HepG2 (cell line): Measurements from ENCODE around the gene CACNG4. TPM values are rescaled to one million over a fixed set of nuclear protein-coding genes. Genes with fewer than 3 reads are reported as not detected.

ENCODE experiments used
- ATAC-seq: fragments of 200-7000 bp; cut with Tn5 transposase; 3 replicates; pipeline ENCODE4 v1.9.1; 2020; ENCODE audit warnings: mild to moderate bottlenecking, moderate library complexity
- BruUV-seq: library from RNA; stranded (reverse); fragments of 400-500 nt; replicated peaks from 2 replicates; lab custom pipeline; 2021; lab: Mats Ljungman, UMichigan
- CTCF ChIA-PET: fragments of 300-600 bp; formaldehyde crosslinking; extraction: SDS; loops from one replicate; lab custom pipeline; 2021; ENCODE audit warnings: low total read pairs, inconsistent platforms, low intra/inter-chr PET ratio; lab: Yijun Ruan, JAX
- POLR2A ChIA-PET: fragments of 350-600 bp; sonication (Branson Sonifier 250); formaldehyde crosslinking; loops from one replicate; lab custom pipeline; 2020; ENCODE audit warnings: antibody characterized with exemption, inconsistent platforms; lab: Yijun Ruan, JAX
- DNase-seq: peaks from one replicate; pipeline ENCODE4 v3.0.0-alpha.2; 2015; ENCODE audit warnings: low spot score
- FAIRE-seq: peaks from 3 replicates; lab custom pipeline; 2011; peaks lifted over from hg19 to GRCh38; lab: Jason Lieb, UNC
- H2AFZ ChIP-seq: one replicate; pipeline ENCODE4 v1.6.1; 2011; ENCODE audit warnings: low read length, inconsistent platforms
- H3K27ac ChIP-seq: fragments of 300-600 bp; 3 replicates; pipeline ENCODE4 v1.8.0; 2011; ENCODE audit warnings: mixed run types, mild to moderate bottlenecking, mixed read lengths, low read length, inconsistent platforms; ENCODE audit not compliant: insufficient read depth; ENCODE audit errors: extremely low read length
- H3K27me3 ChIP-seq, 2 experiments: fragments of 200-600 bp in 1 of 2; 2 replicates in 1 of 2; 3 replicates in 1 of 2; pipeline versions ENCODE4 v1.6.0 to v1.8.0; 2011; ENCODE audit warnings: low read length in 2 of 2, mild to moderate bottlenecking in 2 of 2, moderate library complexity in 2 of 2, inconsistent platforms in 1 of 2; ENCODE audit not compliant: insufficient read depth in 2 of 2, control insufficient read depth in 1 of 2
- H3K36me3 ChIP-seq, 2 experiments: fragments of 200-600 bp in 1 of 2; replicated peaks in 1 of 2; 2 replicates in 1 of 2; 3 replicates in 1 of 2; pipeline versions ENCODE4 v1.5.1 to v1.8.0; 2011; ENCODE audit warnings: low read length in 2 of 2, inconsistent platforms in 1 of 2; ENCODE audit not compliant: insufficient read depth in 2 of 2, control insufficient read depth in 1 of 2
- H3K4me1 ChIP-seq: 2 replicates; pipeline ENCODE4 v1.5.1; 2012; ENCODE audit warnings: low read length, inconsistent platforms; ENCODE audit not compliant: insufficient read depth
- H3K4me2 ChIP-seq: 2 replicates; pipeline ENCODE4 v1.6.0; 2011; ENCODE audit warnings: low read depth, low read length, inconsistent platforms
- H3K4me3 ChIP-seq, 3 experiments: fragments of 200-600 bp in 1 of 3; sonication (generic), shearing (Covaris generic) in 1 of 3; replicated peaks in 1 of 3; 2 replicates each; pipeline ENCODE4 v1.5.1; 2011 to 2016; ENCODE audit warnings: low read length in 3 of 3, inconsistent platforms in 2 of 3, low read depth in 2 of 3, mild to moderate bottlenecking in 2 of 3, control low read depth in 1 of 3, mixed read lengths in 1 of 3; ENCODE audit not compliant: insufficient read depth in 1 of 3
- H3K79me2 ChIP-seq: one replicate; pipeline ENCODE4 v1.6.1; 2011; ENCODE audit warnings: low read length, inconsistent platforms; ENCODE audit not compliant: insufficient read depth
- H3K9ac ChIP-seq: 2 replicates; pipeline ENCODE4 v1.6.0; 2011; ENCODE audit warnings: mild to moderate bottlenecking, low read depth, low read length, inconsistent platforms; ENCODE audit not compliant: insufficient read depth
- H3K9me3 ChIP-seq: 2 replicates; pipeline ENCODE4 v1.5.1; 2012; ENCODE audit warnings: mild to moderate bottlenecking, low read length
- H4K20me1 ChIP-seq: 2 replicates; pipeline ENCODE4 v1.6.0; 2011; ENCODE audit warnings: inconsistent platforms, mild to moderate bottlenecking, low read length, moderate library complexity; ENCODE audit not compliant: insufficient read depth
- CHCHD3 ChIP-seq: sonication (generic); formaldehyde crosslinking; IDR thresholded peaks from 2 replicates; pipeline ENCODE4 v1.8.0; 2022; ENCODE audit warnings: mild to moderate bottlenecking, missing genetic modification reagents, moderate library complexity
- ETS1 ChIP-seq: sonication (generic); formaldehyde crosslinking; IDR thresholded peaks from 2 replicates; pipeline ENCODE4 v1.4.0; 2020; ENCODE audit warnings: missing genetic modification reagents
- FIP1L1 ChIP-seq: fragments of 200-400 bp; formaldehyde crosslinking; IDR thresholded peaks from 2 replicates; pipeline ENCODE4 v1.6.1; 2018; ENCODE audit warnings: low read depth, mild to moderate bottlenecking, low read length, moderate library complexity, borderline replicate concordance; ENCODE audit not compliant: insufficient read depth
- GATAD2A ChIP-seq: IDR thresholded peaks from 2 replicates; pipeline ENCODE4 v1.6.1; 2016
- HMGA1 ChIP-seq: sonication (generic); formaldehyde crosslinking; conservative IDR thresholded peaks from 2 replicates; pipeline ENCODE4 v1.4.0; 2020; ENCODE audit warnings: missing genetic modification reagents
- NFE2 ChIP-seq: sonication (generic); formaldehyde crosslinking; IDR thresholded peaks from 2 replicates; pipeline ENCODE4 v1.4.0; 2020; ENCODE audit warnings: missing genetic modification reagents
- NR2F1 ChIP-seq, 2 experiments: fragments of 450-650 bp in 1 of 2; formaldehyde crosslinking in 1 of 2; IDR thresholded peaks; 2 replicates each; pipeline versions ENCODE4 v1.5.0 to v1.6.1; 2016 to 2020; ENCODE audit warnings: mild to moderate bottlenecking in 1 of 2, missing compliant biosample characterization in 1 of 2, missing genetic modification reagents in 1 of 2, moderate library complexity in 1 of 2
- TBX2 ChIP-seq: sonication (generic); formaldehyde crosslinking; IDR thresholded peaks from 2 replicates; pipeline ENCODE4 v1.5.0; 2020; ENCODE audit warnings: missing genetic modification reagents, mild to moderate bottlenecking, borderline replicate concordance
- TSC22D2 ChIP-seq: sonication (generic); formaldehyde crosslinking; IDR thresholded peaks from 2 replicates; pipeline ENCODE4 v1.5.1; 2020; ENCODE audit warnings: missing genetic modification reagents, mild to moderate bottlenecking, borderline replicate concordance
- ZBTB25 ChIP-seq: IDR thresholded peaks from 2 replicates; pipeline ENCODE4 v1.6.1; 2018; ENCODE audit warnings: missing genetic modification reagents
- ZNF12 ChIP-seq: sonication (generic); formaldehyde crosslinking; IDR thresholded peaks from 2 replicates; pipeline ENCODE4 v1.5.0; 2020; ENCODE audit warnings: missing genetic modification reagents
- ZNF180 ChIP-seq: sonication (generic); formaldehyde crosslinking; IDR thresholded peaks from 2 replicates; pipeline ENCODE4 v1.4.0; 2020; ENCODE audit warnings: low read depth, missing genetic modification reagents, borderline replicate concordance
- ZNF20 ChIP-seq: sonication (generic); formaldehyde crosslinking; IDR thresholded peaks from 2 replicates; pipeline ENCODE4 v1.4.0; 2020; ENCODE audit warnings: mild to moderate bottlenecking, moderate library complexity, missing genetic modification reagents
- ZNF292 ChIP-seq: sonication (generic); formaldehyde crosslinking; IDR thresholded peaks from 2 replicates; pipeline ENCODE4 v1.8.1; 2022; ENCODE audit warnings: mild to moderate bottlenecking, low read depth, missing genetic modification reagents, borderline replicate concordance
- ZNF737 ChIP-seq: sonication (generic); formaldehyde crosslinking; IDR thresholded peaks from 2 replicates; pipeline ENCODE4 v1.5.0; 2020; ENCODE audit warnings: missing genetic modification reagents, mild to moderate bottlenecking, borderline replicate concordance
- ZNF746 ChIP-seq: sonication (generic); formaldehyde crosslinking; IDR thresholded peaks from 2 replicates; pipeline ENCODE4 v1.8.0; 2022; ENCODE audit warnings: mild to moderate bottlenecking, missing genetic modification reagents
- ZNF766 ChIP-seq: sonication (generic); formaldehyde crosslinking; IDR thresholded peaks from 2 replicates; pipeline ENCODE4 v1.5.0; 2020; ENCODE audit warnings: missing genetic modification reagents, borderline replicate concordance
- WGBS: methylation state at CpG from one replicate; pipeline ENCODE4 v1.1.6; 2017; ENCODE audit warnings: low lambda C conversion rate; 5-methylcytosine and 5-hydroxymethylcytosine counted together
- in situ Hi-C: cut with HindIII; loops from 2 replicates; pipeline ENCODE4 v1.10.0; 2017; ENCODE audit warnings: low pct_unique_long_range_greater_than_20kb; ENCODE audit not compliant: extremely low pct_ligation_motif_present
- intact Hi-C: fragments of 100-400 bp; cut with micrococcal nuclease; formaldehyde crosslinking; loops from one replicate; pipeline ENCODE4 v1.10.0; 2022; ENCODE audit not compliant: unreplicated experiment
- polyA plus RNA-seq, 8 experiments: library from polyadenylated mRNA; depleted of rRNA in 3 of 8; stranded (reverse) in 7 of 8; unstranded in 1 of 8; fragments of >200 nt; fragmentation: Illumina TruSeq in 4 of 8; extraction: Trizol in 4 of 8; gene quantifications; 2 replicates each; pipeline versions ENCODE4 v1.2.1 to v1.2.3, GENCODE V29; 2011 to 2016; ENCODE audit warnings: low read depth in 4 of 8, missing spikeins in 1 of 8, mixed read lengths in 1 of 8; ENCODE audit not compliant: insufficient read depth in 1 of 8
- total RNA-seq, 5 experiments: library from RNA; depleted of rRNA; stranded (reverse); fragments of >200 nt; fragmentation: Illumina TruSeq; extraction: Trizol; gene quantifications; 2 replicates each; pipeline ENCODE4 v1.2.3, GENCODE V29; 2016; ENCODE audit warnings: low read depth in 1 of 5
- TF ChIP-seq, protein P1 (sequence below): sonication (generic); formaldehyde crosslinking; IDR thresholded peaks from 2 replicates; pipeline ENCODE4 v1.5.0; 2020; ENCODE audit warnings: mild to moderate bottlenecking, missing genetic modification reagents
- TF ChIP-seq, protein P2 (sequence below): sonication (generic); formaldehyde crosslinking; IDR thresholded peaks from 2 replicates; pipeline ENCODE4 v1.4.0; 2020; ENCODE audit warnings: missing genetic modification reagents

CACNG4 gene
- total and polyA plus RNA-seq, 2 of the 13 experiments (the other 11 are each of a cell fraction or from before 2014, with no cell fraction given) = 0.09 TPM

- Histone ChIP-seq H3K4me2 (no peak overlapping the region), H3K27me3 (peaks cover 5 to 9% of the 10 kb centered on the region in 2 experiments; a peak in 2 of 5 replicates), H3K27ac (no peak overlapping the region), H4K20me1 (no peaks in the 10 kb centered on the region; the same call in 1 of the 2 replicates), H3K9ac (no peak overlapping the region), H3K9me3 (no peaks in the 10 kb centered on the region), H2AFZ (no peak overlapping the region), H3K36me3 (no peaks in the 10 kb centered on the region), H3K79me2 (no peaks in the 10 kb centered on the region), H3K4me3 (no peak overlapping the region), H3K4me1 (no peaks in the 10 kb centered on the region)
- ATAC-seq = no peak
- intact Hi-C loops = no loop called here
- in situ Hi-C loops = no loop called here
- ChIA-PET CTCF (no interaction called here), POLR2A (no interaction called here)
- FAIRE-seq = no peak
- no TSS peak for BruUV-seq
- 52% methylated on average over 2 of the region's 2 CpGs for WGBS
- no peak for DNase-seq
- TF ChIP-seq ETS1 (CRISPR knock-in tag) (no peak), NR2F1 (CRISPR knock-in tag; IDR thresholded peaks at IDR 0.05) (no peak), ZNF180 (CRISPR knock-in tag) (no peak), ZNF12 (CRISPR knock-in tag) (no peak), ZNF766 (CRISPR knock-in tag) (no peak), CHCHD3 (CRISPR knock-in tag) (no peak), ZNF292 (no peak), ZNF20 (CRISPR knock-in tag) (no peak), TSC22D2 (CRISPR knock-in tag) (no peak), FIP1L1 (no peak), TBX2 (CRISPR knock-in tag) (no peak), ZNF746 (CRISPR knock-in tag) (no peak), ZBTB25 (CRISPR knock-in tag) (no peak), ZNF737 (CRISPR knock-in tag) (no peak), NFE2 (CRISPR knock-in tag) (no peak), GATAD2A (CRISPR knock-in tag) (no peak), HMGA1 (no peak)
- TF ChIP-seq, protein P1, sequence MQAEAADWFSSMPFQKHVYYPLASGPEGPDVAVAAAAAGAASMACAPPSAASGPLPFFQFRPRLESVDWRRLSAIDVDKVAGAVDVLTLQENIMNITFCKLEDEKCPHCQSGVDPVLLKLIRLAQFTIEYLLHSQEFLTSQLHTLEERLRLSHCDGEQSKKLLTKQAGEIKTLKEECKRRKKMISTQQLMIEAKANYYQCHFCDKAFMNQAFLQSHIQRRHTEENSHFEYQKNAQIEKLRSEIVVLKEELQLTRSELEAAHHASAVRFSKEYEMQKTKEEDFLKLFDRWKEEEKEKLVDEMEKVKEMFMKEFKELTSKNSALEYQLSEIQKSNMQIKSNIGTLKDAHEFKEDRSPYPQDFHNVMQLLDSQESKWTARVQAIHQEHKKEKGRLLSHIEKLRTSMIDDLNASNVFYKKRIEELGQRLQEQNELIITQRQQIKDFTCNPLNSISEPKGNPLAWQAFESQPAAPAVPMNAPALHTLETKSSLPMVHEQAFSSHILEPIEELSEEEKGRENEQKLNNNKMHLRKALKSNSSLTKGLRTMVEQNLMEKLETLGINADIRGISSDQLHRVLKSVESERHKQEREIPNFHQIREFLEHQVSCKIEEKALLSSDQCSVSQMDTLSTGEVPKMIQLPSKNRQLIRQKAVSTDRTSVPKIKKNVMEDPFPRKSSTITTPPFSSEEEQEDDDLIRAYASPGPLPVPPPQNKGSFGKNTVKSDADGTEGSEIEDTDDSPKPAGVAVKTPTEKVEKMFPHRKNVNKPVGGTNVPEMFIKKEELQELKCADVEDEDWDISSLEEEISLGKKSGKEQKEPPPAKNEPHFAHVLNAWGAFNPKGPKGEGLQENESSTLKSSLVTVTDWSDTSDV (CRISPR knock-in tag) = no peak
- TF ChIP-seq, protein P2, sequence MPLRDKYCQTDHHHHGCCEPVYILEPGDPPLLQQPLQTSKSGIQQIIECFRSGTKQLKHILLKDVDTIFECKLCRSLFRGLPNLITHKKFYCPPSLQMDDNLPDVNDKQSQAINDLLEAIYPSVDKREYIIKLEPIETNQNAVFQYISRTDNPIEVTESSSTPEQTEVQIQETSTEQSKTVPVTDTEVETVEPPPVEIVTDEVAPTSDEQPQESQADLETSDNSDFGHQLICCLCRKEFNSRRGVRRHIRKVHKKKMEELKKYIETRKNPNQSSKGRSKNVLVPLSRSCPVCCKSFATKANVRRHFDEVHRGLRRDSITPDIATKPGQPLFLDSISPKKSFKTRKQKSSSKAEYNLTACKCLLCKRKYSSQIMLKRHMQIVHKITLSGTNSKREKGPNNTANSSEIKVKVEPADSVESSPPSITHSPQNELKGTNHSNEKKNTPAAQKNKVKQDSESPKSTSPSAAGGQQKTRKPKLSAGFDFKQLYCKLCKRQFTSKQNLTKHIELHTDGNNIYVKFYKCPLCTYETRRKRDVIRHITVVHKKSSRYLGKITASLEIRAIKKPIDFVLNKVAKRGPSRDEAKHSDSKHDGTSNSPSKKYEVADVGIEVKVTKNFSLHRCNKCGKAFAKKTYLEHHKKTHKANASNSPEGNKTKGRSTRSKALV (CRISPR knock-in tag) = no peak
Measured at GRCh38 chr17:66932311-66932710, 32.2 kb upstream of the CACNG4 start.
